HCT116 (cell line): ENCODE data around the gene KATNBL1. TPM values are rescaled to one million over a fixed set of nuclear protein-coding genes. Genes with fewer than 3 reads are reported as not detected.

Experiments used
- ATAC-seq: fragments of 200-7000 bp; cut with Tn5 transposase; 2 replicates; pipeline ENCODE4 v1.9.1; 2020; ENCODE audit warnings: mild to moderate bottlenecking, moderate library complexity
- BruUV-seq: library from RNA; stranded (reverse); fragments of 400-500 nt; replicated peaks from 2 replicates; lab custom pipeline; 2021; lab: Mats Ljungman, UMichigan
- CTCF ChIA-PET: fragments of 300-600 bp; sonication (Branson Sonifier 250); formaldehyde crosslinking; loops from one replicate; lab custom pipeline; 2021; ENCODE audit warnings: antibody characterized with exemption; lab: Charles Lee
- POLR2A ChIA-PET: fragments of 300-600, 350-600 bp; sonication (Branson Sonifier 250); formaldehyde crosslinking; loops from one replicate; lab custom pipeline; 2021; ENCODE audit warnings: antibody characterized with exemption; lab: Charles Lee
- RAD21 ChIA-PET, 2 experiments: fragments of 300-600 bp; sonication (Branson Sonifier 250); formaldehyde crosslinking; loops; one replicate each; lab custom pipeline; 2023; ENCODE audit warnings: low total read pairs in 2 of 2; ENCODE audit not compliant: uncharacterized antibody in 2 of 2, unreplicated experiment in 2 of 2, low non-redundant PET in 1 of 2; lab: Charles Lee
- DNase-seq: peaks from one replicate; pipeline ENCODE4 v3.0.0-alpha.2; 2010; ENCODE audit warnings: low read depth, low spot score
- H2AFZ ChIP-seq: fragments of 200-600 bp; shearing (Covaris generic), sonication (generic); 2 replicates; pipeline ENCODE4 v1.6.1; 2017; ENCODE audit warnings: low read depth, mixed run types, mixed read lengths, antibody characterized with exemption, low read length; ENCODE audit not compliant: poor library complexity, severe bottlenecking
- H3K27ac ChIP-seq: 2 replicates; pipeline ENCODE4 v1.5.1; 2012; ENCODE audit warnings: low read depth, low read length
- H3K27me3 ChIP-seq: fragments of 200-600 bp; sonication (generic); 2 replicates; pipeline ENCODE4 v1.6.1; 2016; ENCODE audit warnings: mixed run types, low read length, mixed read lengths; ENCODE audit not compliant: insufficient read depth
- H3K36me3 ChIP-seq, 2 experiments: fragments of 200-500 bp in 1 of 2; fragments of 200-600 bp in 1 of 2; sonication (Bioruptor generic) in 1 of 2; sonication (generic) in 1 of 2; 2 replicates each; pipeline versions ENCODE4 v1.5.1 to v1.6.1; 2014 to 2016; ENCODE audit warnings: low read length in 2 of 2, inconsistent platforms in 1 of 2, mixed read lengths in 1 of 2, mixed run types in 1 of 2; ENCODE audit not compliant: insufficient read depth in 2 of 2, control insufficient read depth in 1 of 2
- H3K4me1 ChIP-seq, 2 experiments: fragments of 200-600 bp in 1 of 2; sonication (generic) in 1 of 2; 2 replicates each; pipeline versions ENCODE4 v1.5.1 to v1.6.1; 2012 to 2017; ENCODE audit warnings: low read length in 2 of 2, inconsistent platforms in 1 of 2, mild to moderate bottlenecking in 1 of 2, mixed read lengths in 1 of 2, mixed run types in 1 of 2, moderate library complexity in 1 of 2; ENCODE audit not compliant: insufficient read depth in 2 of 2, control insufficient read depth in 1 of 2
- H3K4me2 ChIP-seq: fragments of 200-600 bp; sonication (generic); 2 replicates; pipeline ENCODE4 v1.6.1; 2017; ENCODE audit warnings: mixed run types, low read length, mixed read lengths
- H3K4me3 ChIP-seq, 2 experiments: fragments of 200-600 bp in 1 of 2; sonication (generic) in 1 of 2; replicated peaks in 1 of 2; 2 replicates each; pipeline ENCODE4 v1.5.1; 2011 to 2016; ENCODE audit warnings: low read length in 2 of 2, control low read depth in 1 of 2, low read depth in 1 of 2, mild to moderate bottlenecking in 1 of 2, mixed read lengths in 1 of 2, mixed run types in 1 of 2
- H3K79me2 ChIP-seq: fragments of 200-600 bp; sonication (generic); 2 replicates; pipeline ENCODE4 v1.6.1; 2017; ENCODE audit warnings: mild to moderate bottlenecking, mixed run types, low read length, moderate library complexity, mixed read lengths; ENCODE audit not compliant: insufficient read depth
- H3K9ac ChIP-seq: fragments of 200-600 bp; sonication (generic); 2 replicates; pipeline ENCODE4 v1.6.1; 2016; ENCODE audit warnings: low read length, mixed read lengths
- H3K9me2 ChIP-seq: fragments of 200-600 bp; sonication (generic), shearing (Covaris generic); 2 replicates; pipeline ENCODE4 v1.6.1; 2017; ENCODE audit warnings: mixed run types, mild to moderate bottlenecking, moderate library complexity; ENCODE audit not compliant: insufficient read depth
- H3K9me3 ChIP-seq, 2 experiments: fragments of 200-500 bp in 1 of 2; fragments of 200-600 bp in 1 of 2; sonication (Bioruptor generic) in 1 of 2; sonication (generic) in 1 of 2; 2 replicates each; pipeline ENCODE4 v1.6.1; 2014 to 2017; ENCODE audit warnings: low read length in 2 of 2, mixed read lengths in 2 of 2, inconsistent platforms in 1 of 2, low read depth in 1 of 2, mild to moderate bottlenecking in 1 of 2, mixed run types in 1 of 2, moderate library complexity in 1 of 2; ENCODE audit not compliant: control insufficient read depth in 1 of 2, insufficient read depth in 1 of 2
- H4K20me1 ChIP-seq: fragments of 200-600 bp; sonication (generic), shearing (Covaris generic); 2 replicates; pipeline ENCODE4 v1.6.1; 2017; ENCODE audit warnings: mixed run types, mild to moderate bottlenecking, moderate library complexity; ENCODE audit not compliant: insufficient read depth
- CBX3 ChIP-seq: IDR thresholded peaks from 2 replicates; pipeline ENCODE4 v1.6.1; 2012; ENCODE audit warnings: low read depth
- CEBPB ChIP-seq: IDR thresholded peaks from 2 replicates; pipeline ENCODE4 v1.6.1; 2012; ENCODE audit warnings: low read depth
- EGR1 ChIP-seq: IDR thresholded peaks from 2 replicates; pipeline ENCODE4 v1.6.1; 2012; ENCODE audit warnings: low read depth
- ELF1 ChIP-seq: IDR thresholded peaks from 2 replicates; pipeline ENCODE4 v1.6.1; 2012; ENCODE audit warnings: low read depth, borderline replicate concordance
- EZH2 ChIP-seq: fragments of 200-600 bp; sonication (generic); IDR thresholded peaks from 2 replicates; pipeline ENCODE4 v1.6.1; 2017; ENCODE audit warnings: antibody characterized with exemption, mixed run types
- FOSL1 ChIP-seq: IDR thresholded peaks from 2 replicates; pipeline ENCODE4 v1.6.1; 2012; ENCODE audit warnings: low read depth
- JUND ChIP-seq: IDR thresholded peaks from 2 replicates; pipeline ENCODE4 v1.6.1; 2012
- POLR2A ChIP-seq: IDR thresholded peaks from 2 replicates; pipeline ENCODE4 v1.7.0; 2011; ENCODE audit warnings: borderline replicate concordance; ENCODE audit not compliant: insufficient read depth, insufficient read length; ENCODE audit errors: extremely low read depth
- RAD21 ChIP-seq: IDR thresholded peaks from 2 replicates; pipeline ENCODE4 v1.6.1; 2012; ENCODE audit warnings: low read depth, mild to moderate bottlenecking
- REST ChIP-seq: IDR thresholded peaks from 2 replicates; pipeline ENCODE4 v1.6.1; 2012; ENCODE audit warnings: low read depth
- SIN3A ChIP-seq: IDR thresholded peaks from 2 replicates; pipeline ENCODE4 v1.6.1; 2012; ENCODE audit warnings: low read depth
- SP1 ChIP-seq: IDR thresholded peaks from 2 replicates; pipeline ENCODE4 v1.6.1; 2012; ENCODE audit warnings: low read depth
- SRF ChIP-seq: IDR thresholded peaks from 2 replicates; pipeline ENCODE4 v1.6.1; 2012; ENCODE audit warnings: low read depth
- TCF7L2 ChIP-seq: IDR thresholded peaks from 2 replicates; pipeline ENCODE4 v1.7.0; 2011; ENCODE audit warnings: borderline replicate concordance, inconsistent platforms; ENCODE audit not compliant: insufficient read depth, insufficient read length; ENCODE audit errors: extremely low read depth
- ZNF274 ChIP-seq: fragments of 200-500 bp; sonication (Bioruptor generic); IDR thresholded peaks from 2 replicates; pipeline ENCODE4 v1.6.1; 2014; ENCODE audit warnings: mild to moderate bottlenecking, low read depth, low read length, inconsistent platforms
- intact Hi-C: fragments of 100-400 bp; cut with micrococcal nuclease; formaldehyde crosslinking; loops from 2 replicates; pipeline ENCODE4 v1.10.0; 2022
- total RNA-seq: library from RNA; stranded (reverse); gene quantifications from one replicate; pipeline ENCODE4 v1.2.1, GENCODE V29; 2021; ENCODE audit not compliant: unreplicated experiment
- TF ChIP-seq, protein P1 (sequence below): IDR thresholded peaks from 2 replicates; pipeline ENCODE4 v1.6.1; 2011; ENCODE audit warnings: mild to moderate bottlenecking, low read length, moderate library complexity; ENCODE audit not compliant: insufficient replicate concordance; ENCODE audit errors: extremely low read depth
- TF ChIP-seq, protein P2 (sequence below): IDR thresholded peaks from 2 replicates; pipeline ENCODE4 v1.6.1; 2012
- TF ChIP-seq, protein P3 (sequence below): IDR thresholded peaks from 2 replicates; pipeline ENCODE4 v1.6.1; 2012
- TF ChIP-seq, protein P4 (sequence below), 3 experiments: fragments of 200-600 bp in 1 of 3; sonication (generic) in 1 of 3; IDR thresholded peaks in 2 of 3; conservative IDR thresholded peaks in 1 of 3; 2 replicates each; pipeline ENCODE4 v1.5.1; 2012 to 2017; ENCODE audit warnings: low read depth in 2 of 3, low read length in 2 of 3, antibody characterized with exemption in 1 of 3, borderline replicate concordance in 1 of 3, control low read depth in 1 of 3, mild to moderate bottlenecking in 1 of 3, mixed read lengths in 1 of 3, mixed run types in 1 of 3, moderate library complexity in 1 of 3; ENCODE audit not compliant: insufficient read depth in 1 of 3

Gene KATNBL1
- total RNA-seq, 1 experiment from 2014 or later = 40.5 TPM

- H3K27me3 ChIP-seq = no peaks in the 10 kb centered on the region
- BruUV-seq = no TSS peak
Observed at GRCh38 chr15:34128898-34129297, 81.0 kb downstream of the KATNBL1 start.

More at GRCh38 chr15:34128898-34129297, 81.0 kb downstream of the KATNBL1 start:
- H3K9me2 ChIP-seq = no peaks in the 10 kb centered on the region
- H3K79me2 ChIP-seq = no peaks in the 10 kb centered on the region
- no peaks in the 10 kb centered on the region for H3K9me3 ChIP-seq
- H3K4me2 ChIP-seq = no peak overlapping the region
- no peak overlapping the region for H3K4me3 ChIP-seq
- no peaks in the 10 kb centered on the region for H4K20me1 ChIP-seq
- H3K4me1 ChIP-seq = no peaks in the 10 kb centered on the region
- DNase-seq (no peak), ATAC-seq (no peak)
- TF ChIP-seq RAD21 (no peak), POLR2A (no peak), CEBPB (no peak), FOSL1 (no peak), TCF7L2 (no peak), EGR1 (no peak), CBX3 (no peak), SP1 (no peak), JUND (no peak), SRF (no peak), ZNF274 (no peak), EZH2 (no peak), SIN3A (no peak), REST (no peak), ELF1 (no peak)
- TF ChIP-seq, protein P1, sequence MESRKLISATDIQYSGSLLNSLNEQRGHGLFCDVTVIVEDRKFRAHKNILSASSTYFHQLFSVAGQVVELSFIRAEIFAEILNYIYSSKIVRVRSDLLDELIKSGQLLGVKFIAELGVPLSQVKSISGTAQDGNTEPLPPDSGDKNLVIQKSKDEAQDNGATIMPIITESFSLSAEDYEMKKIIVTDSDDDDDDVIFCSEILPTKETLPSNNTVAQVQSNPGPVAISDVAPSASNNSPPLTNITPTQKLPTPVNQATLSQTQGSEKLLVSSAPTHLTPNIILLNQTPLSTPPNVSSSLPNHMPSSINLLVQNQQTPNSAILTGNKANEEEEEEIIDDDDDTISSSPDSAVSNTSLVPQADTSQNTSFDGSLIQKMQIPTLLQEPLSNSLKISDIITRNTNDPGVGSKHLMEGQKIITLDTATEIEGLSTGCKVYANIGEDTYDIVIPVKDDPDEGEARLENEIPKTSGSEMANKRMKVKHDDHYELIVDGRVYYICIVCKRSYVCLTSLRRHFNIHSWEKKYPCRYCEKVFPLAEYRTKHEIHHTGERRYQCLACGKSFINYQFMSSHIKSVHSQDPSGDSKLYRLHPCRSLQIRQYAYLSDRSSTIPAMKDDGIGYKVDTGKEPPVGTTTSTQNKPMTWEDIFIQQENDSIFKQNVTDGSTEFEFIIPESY = no peak
- TF ChIP-seq, protein P2, sequence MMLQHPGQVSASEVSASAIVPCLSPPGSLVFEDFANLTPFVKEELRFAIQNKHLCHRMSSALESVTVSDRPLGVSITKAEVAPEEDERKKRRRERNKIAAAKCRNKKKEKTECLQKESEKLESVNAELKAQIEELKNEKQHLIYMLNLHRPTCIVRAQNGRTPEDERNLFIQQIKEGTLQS = no peak
- TF ChIP-seq, protein P3, sequence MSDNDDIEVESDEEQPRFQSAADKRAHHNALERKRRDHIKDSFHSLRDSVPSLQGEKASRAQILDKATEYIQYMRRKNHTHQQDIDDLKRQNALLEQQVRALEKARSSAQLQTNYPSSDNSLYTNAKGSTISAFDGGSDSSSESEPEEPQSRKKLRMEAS = no peak
- TF ChIP-seq, protein P4, sequence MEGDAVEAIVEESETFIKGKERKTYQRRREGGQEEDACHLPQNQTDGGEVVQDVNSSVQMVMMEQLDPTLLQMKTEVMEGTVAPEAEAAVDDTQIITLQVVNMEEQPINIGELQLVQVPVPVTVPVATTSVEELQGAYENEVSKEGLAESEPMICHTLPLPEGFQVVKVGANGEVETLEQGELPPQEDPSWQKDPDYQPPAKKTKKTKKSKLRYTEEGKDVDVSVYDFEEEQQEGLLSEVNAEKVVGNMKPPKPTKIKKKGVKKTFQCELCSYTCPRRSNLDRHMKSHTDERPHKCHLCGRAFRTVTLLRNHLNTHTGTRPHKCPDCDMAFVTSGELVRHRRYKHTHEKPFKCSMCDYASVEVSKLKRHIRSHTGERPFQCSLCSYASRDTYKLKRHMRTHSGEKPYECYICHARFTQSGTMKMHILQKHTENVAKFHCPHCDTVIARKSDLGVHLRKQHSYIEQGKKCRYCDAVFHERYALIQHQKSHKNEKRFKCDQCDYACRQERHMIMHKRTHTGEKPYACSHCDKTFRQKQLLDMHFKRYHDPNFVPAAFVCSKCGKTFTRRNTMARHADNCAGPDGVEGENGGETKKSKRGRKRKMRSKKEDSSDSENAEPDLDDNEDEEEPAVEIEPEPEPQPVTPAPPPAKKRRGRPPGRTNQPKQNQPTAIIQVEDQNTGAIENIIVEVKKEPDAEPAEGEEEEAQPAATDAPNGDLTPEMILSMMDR (IDR thresholded peaks at IDR 0.05 in 2 of 3, conservative IDR thresholded peaks at IDR 0.05 in 1 of 3; ENCODE audit: borderline replicate concordance in 1 of 3, insufficient read depth in 1 of 3, low read depth in 2 of 3, low read length in 2 of 3) = no peak
- no peaks in the 10 kb centered on the region for H3K36me3 ChIP-seq
- ChIA-PET RAD21 (no interaction called here), POLR2A (no interaction called here), CTCF (interaction anchor here (1.0 kb wide), 1 partner anchor 19 kb away, joined by 3 read pairs; no protein-coding TSS in a partner anchor)
- H3K27ac ChIP-seq = no peak overlapping the region
- intact Hi-C loops = no loop called here
- H3K9ac ChIP-seq = no peak overlapping the region
- no peak overlapping the region for H2AFZ ChIP-seq
